Measurements from ENCODE around the gene PLEKHA7. TPM values are rescaled to one million over a fixed set of nuclear protein-coding genes. Genes with fewer than 3 reads are reported as not detected.

The PLEKHA7 gene
- total and polyA plus RNA-seq, 2 of the 4 experiments (the other 2 are of a cell fraction): 0.12 TPM; not detected in 1

DNA sequence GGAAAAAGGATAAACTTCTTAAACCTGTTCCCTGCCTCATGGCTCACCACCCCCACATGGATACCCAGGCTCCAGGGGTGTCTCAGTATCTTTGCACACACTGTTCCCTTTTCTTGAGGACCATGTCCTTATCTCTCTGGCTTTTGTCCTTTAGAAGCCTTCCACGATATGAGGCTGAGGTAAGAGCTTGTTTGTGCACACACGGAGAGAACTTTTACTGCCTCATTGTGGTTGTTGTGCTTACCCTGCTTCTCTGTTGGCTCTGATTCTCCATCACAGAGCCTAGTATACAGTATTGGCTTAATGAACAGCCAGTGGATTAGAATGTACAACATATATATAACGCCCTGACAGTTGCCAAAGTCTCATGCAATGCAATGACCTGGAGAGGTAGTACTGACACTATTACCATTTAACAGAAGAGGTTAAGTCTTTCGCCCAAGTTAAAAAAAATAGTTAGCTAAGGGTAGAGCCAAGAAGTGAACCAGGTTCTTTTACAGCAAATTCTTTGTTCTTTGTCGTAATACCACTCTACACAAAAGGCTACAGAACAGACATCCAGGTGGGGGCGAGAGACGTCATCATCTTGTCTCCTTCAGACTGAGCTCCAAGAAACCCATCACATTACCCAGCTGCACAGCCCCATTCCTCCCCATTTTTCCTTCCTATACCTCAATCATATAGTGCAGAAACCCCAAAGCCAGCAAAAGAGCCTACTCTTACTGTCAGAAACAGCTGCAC lies 117.3 kb downstream of the PLEKHA7 start:
- in situ Hi-C loops (cut with MboI; ENCODE audit: low sequenced_read_pairs): no loop called here
- H2AFZ ChIP-seq (replicated peaks; ENCODE audit: low read length, poor library complexity): no peak overlapping the region
- ChIA-PET POLR2A (ENCODE audit: unreplicated experiment) (interaction anchor here (0.6 kb wide), 1 partner anchor 266 kb away, joined by 3 read pairs; no protein-coding TSS in a partner anchor), CTCF (no interaction called here)
- H3K14ac ChIP-seq (replicated peaks; ENCODE audit: low read depth, low read length): no peak overlapping the region
- peaks cover 4% of the 10 kb centered on the region for H3K27me3 ChIP-seq (ENCODE audit: control insufficient read depth, insufficient read depth, low read length)
- no peak overlapping the region for H4K8ac ChIP-seq (ENCODE audit: low read depth in 2 of 2, low read length in 2 of 2)
- intact Hi-C loops (cut with micrococcal nuclease): no loop called here
- H2BK15ac ChIP-seq (ENCODE audit: low read depth, low read length): no peak overlapping the region
- H3K9me1 ChIP-seq (ENCODE audit: insufficient read depth, low read length): no peaks in the 10 kb centered on the region
- H3K36me3 ChIP-seq (ENCODE audit: control insufficient read depth, insufficient read depth, low read length): no peaks in the 10 kb centered on the region
- WGBS, 2 experiments (ENCODE audit: extremely low coverage in 2 of 2, insufficient read length in 1 of 2): no CpG with 5 or more reads among the region's 7 CpGs
- H3K23ac ChIP-seq (ENCODE audit: low read depth, low read length): no peak overlapping the region
- no peak overlapping the region for H3K56ac ChIP-seq (ENCODE audit: extremely low read depth, insufficient read depth, low read length)
- H3K79me1 ChIP-seq (ENCODE audit: low read depth in 1 of 2, low read length in 2 of 2): no peaks in the 10 kb centered on the region
- no peak overlapping the region for H2BK20ac ChIP-seq (ENCODE audit: low read depth, low read length)
- H2AK9ac ChIP-seq (replicated peaks; ENCODE audit: low read depth, low read length, poor library complexity): no peak overlapping the region
- H3K4me1 ChIP-seq (ENCODE audit: control insufficient read depth, insufficient read depth, low read length): no peaks in the 10 kb centered on the region
- H3K4ac ChIP-seq (ENCODE audit: low read depth, low read length): no peak overlapping the region
- dilution Hi-C loops (cut with HindIII; ENCODE audit: low sequenced_read_pairs, unreplicated experiment): no loop called here
- no peak overlapping the region for H4K5ac ChIP-seq (ENCODE audit: low read depth, low read length)
- H3K4me3 ChIP-seq (ENCODE audit: insufficient read depth, low read depth, low read length): no peak overlapping the region
- H3K4me2 ChIP-seq (ENCODE audit: low read depth, low read length): no peak overlapping the region
- no TSS peak for BruUV-seq (replicated peaks)
- no peaks in the 10 kb centered on the region for H3K9me3 ChIP-seq (ENCODE audit: control insufficient read depth, insufficient read depth, low read length)
- H4K91ac ChIP-seq (ENCODE audit: insufficient read depth, low read depth, low read length): no peak overlapping the region
- DNase-seq (no peak), ATAC-seq (ENCODE audit: low read depth) (no peak)
- no peak overlapping the region for H3K9ac ChIP-seq (ENCODE audit: low read depth, low read length)
- no peak for TF ChIP-seq RCOR1 (IDR thresholded peaks at IDR 0.05; ENCODE audit: insufficient replicate concordance, low read length)
- TF ChIP-seq CEBPB (IDR thresholded peaks at IDR 0.05; ENCODE audit: low read depth, low read length): no peak
- TF ChIP-seq, protein P1, sequence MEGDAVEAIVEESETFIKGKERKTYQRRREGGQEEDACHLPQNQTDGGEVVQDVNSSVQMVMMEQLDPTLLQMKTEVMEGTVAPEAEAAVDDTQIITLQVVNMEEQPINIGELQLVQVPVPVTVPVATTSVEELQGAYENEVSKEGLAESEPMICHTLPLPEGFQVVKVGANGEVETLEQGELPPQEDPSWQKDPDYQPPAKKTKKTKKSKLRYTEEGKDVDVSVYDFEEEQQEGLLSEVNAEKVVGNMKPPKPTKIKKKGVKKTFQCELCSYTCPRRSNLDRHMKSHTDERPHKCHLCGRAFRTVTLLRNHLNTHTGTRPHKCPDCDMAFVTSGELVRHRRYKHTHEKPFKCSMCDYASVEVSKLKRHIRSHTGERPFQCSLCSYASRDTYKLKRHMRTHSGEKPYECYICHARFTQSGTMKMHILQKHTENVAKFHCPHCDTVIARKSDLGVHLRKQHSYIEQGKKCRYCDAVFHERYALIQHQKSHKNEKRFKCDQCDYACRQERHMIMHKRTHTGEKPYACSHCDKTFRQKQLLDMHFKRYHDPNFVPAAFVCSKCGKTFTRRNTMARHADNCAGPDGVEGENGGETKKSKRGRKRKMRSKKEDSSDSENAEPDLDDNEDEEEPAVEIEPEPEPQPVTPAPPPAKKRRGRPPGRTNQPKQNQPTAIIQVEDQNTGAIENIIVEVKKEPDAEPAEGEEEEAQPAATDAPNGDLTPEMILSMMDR (conservative IDR thresholded peaks at IDR 0.05; ENCODE audit: low read depth, low read length): no peak
- no peak for TF ChIP-seq USF2 (IDR thresholded peaks at IDR 0.05; ENCODE audit: low read depth, low read length)
- no peak for TF ChIP-seq ELK1 (IDR thresholded peaks at IDR 0.05; ENCODE audit: borderline replicate concordance, low read depth, low read length)
- no peak for TF ChIP-seq SMC3 (IDR thresholded peaks at IDR 0.05; ENCODE audit: low read depth, low read length)
- TF ChIP-seq CHD1 (IDR thresholded peaks at IDR 0.05; ENCODE audit: low read depth, low read length): no peak
- TF ChIP-seq MXI1 (IDR thresholded peaks at IDR 0.05; ENCODE audit: borderline replicate concordance, low read depth, low read length): no peak
- TF ChIP-seq MAFK (IDR thresholded peaks at IDR 0.05; ENCODE audit: low read depth, low read length): no peak
- no peak for TF ChIP-seq RFX5 (IDR thresholded peaks at IDR 0.05; ENCODE audit: low read depth, low read length)
- TF ChIP-seq MAZ (IDR thresholded peaks at IDR 0.05; ENCODE audit: borderline replicate concordance, low read depth, low read length): no peak
- TF ChIP-seq RAD21 (IDR thresholded peaks at IDR 0.05; ENCODE audit: low read length): no peak
- TF ChIP-seq BHLHE40 (IDR thresholded peaks at IDR 0.05; ENCODE audit: low read depth, low read length): no peak
- no peak for TF ChIP-seq FOS (IDR thresholded peaks at IDR 0.05; ENCODE audit: low read depth, low read length)
- TF ChIP-seq POLR2A (IDR thresholded peaks at IDR 0.05; ENCODE audit: low read depth, low read length): no peak
- TF ChIP-seq NFE2L2 (IDR thresholded peaks at IDR 0.05; ENCODE audit: low read depth, low read length): no peak
- H2BK120ac ChIP-seq (ENCODE audit: low read depth, low read length): no peak overlapping the region
- no peak overlapping the region for H3K18ac ChIP-seq (ENCODE audit: low read depth, low read length)
- no peak overlapping the region for H2AK5ac ChIP-seq (ENCODE audit: low read depth, low read length)
- H3K27ac ChIP-seq (ENCODE audit: insufficient read depth, low read length): no peak overlapping the region
- H4K20me1 ChIP-seq (ENCODE audit: insufficient read depth, low read length): no peaks in the 10 kb centered on the region
- H2BK5ac ChIP-seq (ENCODE audit: low read depth, low read length, poor library complexity, severe bottlenecking): no peak overlapping the region
